ENCODE data around the gene NLGN2.

GRCh38 chr17:7405350-7406234, 2.1 kb upstream of the NLGN2 start:
- TF ChIP-seq CTCF (conservative IDR thresholded peaks at IDR 0.05; ENCODE audit: low read depth in 2 of 2) = no peak
- TF ChIP-seq EZH2phosphoT487 (IDR thresholded peaks at IDR 0.05; ENCODE audit: unreplicated experiment) = no peak
- TF ChIP-seq EZH2 (IDR thresholded peaks at IDR 0.05; ENCODE audit: low read depth, unreplicated experiment) = no peak
- no peak for TF ChIP-seq NANOG (IDR thresholded peaks at IDR 0.05; ENCODE audit: borderline replicate concordance)
- no peak for TF ChIP-seq POLR2AphosphoS5 (IDR thresholded peaks at IDR 0.05; ENCODE audit: low read depth)
- no peak for TF ChIP-seq CREB1 (CRISPR knock-in tag; IDR thresholded peaks at IDR 0.05; ENCODE audit: low read depth)
- TF ChIP-seq JUNB (IDR thresholded peaks at IDR 0.05; ENCODE audit: unreplicated experiment) = no peak

Measured in GM23338 (cell line).